Measurements from ENCODE around the gene C22orf23. TPM values are rescaled to one million over a fixed set of nuclear protein-coding genes. Genes with fewer than 3 reads are reported as not detected.

The C22orf23 gene
- total RNA-seq (2021; fragmentation: NEBNext Ultra II Directional; extraction: Animal tissue kit (Norgen Biotek cat#: 25700)): under 1 TPM; 0.43 to 0.73 (median 0.54) TPM
- long read RNA-seq, partial matches to known transcripts: 0 of 1 reads
- long read RNA-seq, other reads (novel, unspliced or antisense): 1 of 1 reads

- H3K27ac Mint-ChIP-seq: peak within 1 kb of the TSS; percentile 90
- no peak for TF ChIP-seq CTCF (IDR thresholded peaks at IDR 0.05)
- peaks cover 25% of the 10 kb centered on the region for H3K36me3 Mint-ChIP-seq (ENCODE audit: low read depth)
- peaks cover 5% of the 10 kb centered on the region; the same call in 1 of the 2 replicates for H3K27me3 Mint-ChIP-seq (ENCODE audit: insufficient read depth)
- peak within 1 kb of the TSS; percentile 98 for H3K4me3 Mint-ChIP-seq
- no peaks in the 10 kb centered on the region for H3K9me3 Mint-ChIP-seq
- peak; percentile 93 for DNase-seq
- peaks cover 28% of the 10 kb centered on the region for H3K4me1 Mint-ChIP-seq (ENCODE audit: low read depth)
These were observed at the start of gene C22orf23, which contains the start of gene POLR2F for GRCh38 chr22:37953437-37954179. Gene C22orf23, minus strand, starts transcription at chr22:37953601. Its CDS starts 452 bp downstream, at chr22:37953149. Gene POLR2F, plus strand, starts transcription at chr22:37953699. Its CDS starts 89 bp downstream, at chr22:37953788.

- H3K4me3 Mint-ChIP-seq: no peak overlapping the region
- DNase-seq: peak; percentile 5
- no peaks in the 10 kb centered on the region for H3K36me3 Mint-ChIP-seq (ENCODE audit: low read depth)
- H3K4me1 Mint-ChIP-seq (ENCODE audit: low read depth): peaks cover 4% of the 10 kb centered on the region; the same call in 1 of the 2 replicates
- H3K27me3 Mint-ChIP-seq (ENCODE audit: insufficient read depth): peaks cover 18% of the 10 kb centered on the region
- no peak for TF ChIP-seq CTCF (IDR thresholded peaks at IDR 0.05)
- no peak overlapping the region for H3K27ac Mint-ChIP-seq
- no peaks in the 10 kb centered on the region for H3K9me3 Mint-ChIP-seq
These were observed 46.4 kb upstream of the C22orf23 start for GRCh38 chr22:37999640-38000272.

- peaks cover 17% of the 10 kb centered on the region for H3K27me3 Mint-ChIP-seq (ENCODE audit: insufficient read depth)
- no peak for TF ChIP-seq CTCF (IDR thresholded peaks at IDR 0.05)
- no peaks in the 10 kb centered on the region for H3K36me3 Mint-ChIP-seq (ENCODE audit: low read depth)
- peaks cover 4% of the 10 kb centered on the region; the same call in 1 of the 2 replicates for H3K4me1 Mint-ChIP-seq (ENCODE audit: low read depth)
- DNase-seq: no peak
- H3K4me3 Mint-ChIP-seq: no peak overlapping the region
- no peak overlapping the region for H3K27ac Mint-ChIP-seq
- H3K9me3 Mint-ChIP-seq: no peaks in the 10 kb centered on the region
These were observed 45.8 kb upstream of the C22orf23 start for GRCh38 chr22:37999236-37999635.

- Mint-ChIP-seq H3K9me3 (no peaks in the 10 kb centered on the region), H3K27me3 (ENCODE audit: insufficient read depth) (peaks cover 13% of the 10 kb centered on the region), H3K4me1 (ENCODE audit: low read depth) (peaks cover 4% of the 10 kb centered on the region; the same call in 1 of the 2 replicates), H3K4me3 (no peak overlapping the region), H3K36me3 (ENCODE audit: low read depth) (no peaks in the 10 kb centered on the region), H3K27ac (no peak overlapping the region)
- no peak for TF ChIP-seq CTCF (IDR thresholded peaks at IDR 0.05)
- no peak for DNase-seq
These were observed 45.1 kb upstream of the C22orf23 start for GRCh38 chr22:37998543-37998942.

- Mint-ChIP-seq H3K4me1 (ENCODE audit: low read depth) (peaks cover 4% of the 10 kb centered on the region; the same call in 1 of the 2 replicates), H3K4me3 (no peak overlapping the region), H3K27ac (no peak overlapping the region), H3K9me3 (no peaks in the 10 kb centered on the region), H3K36me3 (ENCODE audit: low read depth) (no peaks in the 10 kb centered on the region), H3K27me3 (ENCODE audit: insufficient read depth) (peaks cover 15% of the 10 kb centered on the region)
- TF ChIP-seq CTCF (IDR thresholded peaks at IDR 0.05): no peak
- DNase-seq: no peak
These were observed 43.3 kb upstream of the C22orf23 start for GRCh38 chr22:37996515-37997246.
